Measurements from ENCODE around the gene DHRS3.
"Not testable (repeated sequence)": the region's sequence is repeated elsewhere in the genome, so short reads cannot be mapped to it uniquely, and the experiment has no call there.

The DHRS3 gene

GRCh38 chr1:12573015-12573825 is 44.8 kb downstream of the DHRS3 start:
- no peak for DNase-seq (ENCODE audit: low spot score)

GRCh38 chr1:12572522-12572921 is 45.5 kb downstream of the DHRS3 start:
- no peak for DNase-seq (ENCODE audit: low spot score)

GRCh38 chr1:12570291-12570690 is 47.7 kb downstream of the DHRS3 start:
- no peak for DNase-seq (ENCODE audit: low spot score)

- DNase-seq (ENCODE audit: low spot score), result no peak
Observed at GRCh38 chr1:12568009-12568767, 49.8 kb downstream of the DHRS3 start.

- DNase-seq (ENCODE audit: low spot score), result no peak
Observed at GRCh38 chr1:12567288-12567819, 50.7 kb downstream of the DHRS3 start.

GRCh38 chr1:12566484-12567287 is 51.3 kb downstream of the DHRS3 start:
- DNase-seq (ENCODE audit: low spot score), result no peak

GRCh38 chr1:12565966-12566352 is 52.1 kb downstream of the DHRS3 start:
- DNase-seq (ENCODE audit: low spot score), result no peak

GRCh38 chr1:12565094-12565965 is 52.7 kb downstream of the DHRS3 start:
- DNase-seq (ENCODE audit: low spot score), result no peak

- not testable (repeated sequence) for DNase-seq (ENCODE audit: low spot score)
Observed at GRCh38 chr1:12564251-12564650, 53.8 kb downstream of the DHRS3 start.

- DNase-seq (ENCODE audit: low spot score), result no peak
Observed at GRCh38 chr1:12562955-12563576, 54.9 kb downstream of the DHRS3 start.

- DNase-seq (ENCODE audit: low spot score), result no peak
Observed at GRCh38 chr1:12561121-12561520, 56.9 kb downstream of the DHRS3 start.

- DNase-seq (ENCODE audit: low spot score), result no peak
Observed at GRCh38 chr1:12556957-12557935, 60.8 kb downstream of the DHRS3 start.

- DNase-seq (ENCODE audit: low spot score), result no peak
Observed at GRCh38 chr1:12556368-12556930, 61.6 kb downstream of the DHRS3 start.

GRCh38 chr1:12555411-12556367 is 62.3 kb downstream of the DHRS3 start:
- DNase-seq (ENCODE audit: low spot score), result no peak

- no peak for DNase-seq (ENCODE audit: low spot score)
Observed at GRCh38 chr1:12554521-12555305, 63.3 kb downstream of the DHRS3 start.

- peak; percentile 3 for DNase-seq (ENCODE audit: low spot score)
Observed at GRCh38 chr1:12553963-12554362, 64.0 kb downstream of the DHRS3 start.
